H1 (cell line): Measurements from ENCODE around the gene SLC25A21. TPM values are rescaled to one million over a fixed set of nuclear protein-coding genes. Genes with fewer than 3 reads are reported as not detected.

ENCODE experiments used
- CTCF ChIA-PET: fragments of 300-600 bp; sonication (Branson Sonifier 250); formaldehyde crosslinking; loops from one replicate; lab custom pipeline; 2021; ENCODE audit not compliant: partially characterized antibody; lab: Charles Lee
- POLR2A ChIA-PET: fragments of 300-600 bp; sonication (Branson Sonifier 250); formaldehyde crosslinking; loops from one replicate; lab custom pipeline; 2021; ENCODE audit warnings: inconsistent platforms; ENCODE audit not compliant: partially characterized antibody; lab: Charles Lee
- DNase-seq, 2 experiments: peaks; one replicate each; pipeline versions ENCODE4 v3.0.0 to v3.0.0-alpha.2; 2010 to 2022; ENCODE audit warnings: low spot score in 2 of 2, low read depth in 1 of 2, mixed read lengths in 1 of 2
- FAIRE-seq: peaks from 2 replicates; lab custom pipeline; 2011; peaks lifted over from hg19 to GRCh38; lab: Jason Lieb, UNC
- H2AFZ ChIP-seq: 2 replicates; pipeline ENCODE4 v1.8.1; 2012; ENCODE audit warnings: low read length, inconsistent platforms
- H2AK5ac ChIP-seq: 2 replicates; pipeline ENCODE4 v1.6.1; 2013; ENCODE audit warnings: low read depth, low read length
- H2BK120ac ChIP-seq: replicated peaks from 2 replicates; pipeline ENCODE3; 2013; ENCODE audit warnings: low read depth, low read length, inconsistent platforms
- H2BK12ac ChIP-seq: 2 replicates; pipeline ENCODE4 v1.6.1; 2013; ENCODE audit warnings: low read depth, low read length
- H2BK15ac ChIP-seq: 2 replicates; pipeline ENCODE4 v1.6.1; 2013; ENCODE audit warnings: low read length
- H2BK20ac ChIP-seq: 2 replicates; pipeline ENCODE4 v1.6.1; 2013; ENCODE audit warnings: low read length
- H2BK5ac ChIP-seq: 2 replicates; pipeline ENCODE4 v1.6.1; 2013; ENCODE audit warnings: low read depth, low read length
- H3K14ac ChIP-seq: 2 replicates; pipeline ENCODE4 v1.6.1; 2013; ENCODE audit warnings: inconsistent platforms; ENCODE audit not compliant: insufficient read length
- H3K18ac ChIP-seq: 2 replicates; pipeline ENCODE4 v1.6.1; 2013; ENCODE audit warnings: low read length; ENCODE audit errors: extremely low read depth
- H3K23ac ChIP-seq: 2 replicates; pipeline ENCODE4 v1.6.1; 2013; ENCODE audit warnings: inconsistent platforms; ENCODE audit not compliant: insufficient read length
- H3K23me2 ChIP-seq: 2 replicates; pipeline ENCODE4 v1.6.1; 2013; ENCODE audit warnings: low read depth, low read length
- H3K27ac ChIP-seq: 2 replicates; pipeline ENCODE4 v1.6.1; 2011; ENCODE audit warnings: low read depth, low read length, inconsistent platforms
- H3K27me3 ChIP-seq, 4 experiments: replicated peaks in 1 of 4; 1 replicate in 1 of 4; 2 replicates in 3 of 4; pipeline versions ENCODE4 v1.6.1 to v1.8.1; 2011 to 2013; ENCODE audit warnings: low read length in 3 of 4, mild to moderate bottlenecking in 3 of 4, inconsistent platforms in 2 of 4, mixed read lengths in 2 of 4, moderate library complexity in 1 of 4; ENCODE audit not compliant: control insufficient read depth in 3 of 4, insufficient read depth in 3 of 4; ENCODE audit errors: extremely low read depth in 1 of 4
- H3K36me3 ChIP-seq, 4 experiments: 2 replicates each; pipeline versions ENCODE4 v1.6.1 to v1.8.1; 2011 to 2013; ENCODE audit warnings: mild to moderate bottlenecking in 4 of 4, low read length in 3 of 4, moderate library complexity in 2 of 4, control low read depth in 1 of 4, inconsistent platforms in 1 of 4; ENCODE audit not compliant: insufficient read depth in 4 of 4, control insufficient read depth in 2 of 4
- H3K4ac ChIP-seq: replicated peaks from 2 replicates; pipeline ENCODE3; 2013; ENCODE audit warnings: low read length, low read depth, mixed read lengths, inconsistent platforms; ENCODE audit not compliant: insufficient read length
- H3K4me1 ChIP-seq, 4 experiments: replicated peaks in 1 of 4; 1 replicate in 1 of 4; 2 replicates in 3 of 4; pipeline versions ENCODE4 v1.6.1 to v1.8.1; 2011 to 2013; ENCODE audit warnings: low read length in 3 of 4, inconsistent platforms in 2 of 4, mixed read lengths in 1 of 4; ENCODE audit not compliant: insufficient read depth in 4 of 4, control insufficient read depth in 3 of 4
- H3K4me2 ChIP-seq, 2 experiments: 2 replicates each; pipeline versions ENCODE4 v1.6.1 to v1.8.1; 2011 to 2013; ENCODE audit warnings: low read depth in 2 of 2, low read length in 2 of 2, control low read depth in 1 of 2, inconsistent platforms in 1 of 2, mild to moderate bottlenecking in 1 of 2; ENCODE audit not compliant: insufficient read depth in 1 of 2
- H3K4me3 ChIP-seq, 4 experiments: fragments of 200-600, 300-600 bp in 1 of 4; sonication (generic), shearing (Covaris generic), sonication (Bioruptor Twin) in 1 of 4; 2 replicates each; pipeline versions ENCODE4 v1.5.1 to v1.8.1; 2011 to 2016; ENCODE audit warnings: low read length in 4 of 4, low read depth in 3 of 4, control low read depth in 2 of 4, inconsistent platforms in 2 of 4, mild to moderate bottlenecking in 2 of 4, mixed read lengths in 1 of 4, moderate library complexity in 1 of 4; ENCODE audit not compliant: insufficient read depth in 2 of 4; ENCODE audit errors: extremely low read depth in 1 of 4
- H3K56ac ChIP-seq: replicated peaks from 2 replicates; pipeline ENCODE3; 2013; ENCODE audit warnings: low read depth, mild to moderate bottlenecking, mixed read lengths, low read length, inconsistent platforms; ENCODE audit not compliant: insufficient read length
- H3K79me1 ChIP-seq: 2 replicates; pipeline ENCODE4 v1.6.1; 2013; ENCODE audit warnings: low read depth, low read length, control low read depth
- H3K79me2 ChIP-seq, 2 experiments: 2 replicates each; pipeline versions ENCODE4 v1.6.1 to v1.8.1; 2012 to 2013; ENCODE audit warnings: low read length in 2 of 2, mild to moderate bottlenecking in 2 of 2, inconsistent platforms in 1 of 2; ENCODE audit not compliant: insufficient read depth in 2 of 2, control insufficient read depth in 1 of 2
- H3K9ac ChIP-seq, 4 experiments: replicated peaks in 1 of 4; 1 replicate in 1 of 4; 2 replicates in 3 of 4; pipeline versions ENCODE4 v1.6.1 to v1.8.1; 2011 to 2013; ENCODE audit warnings: low read depth in 3 of 4, low read length in 3 of 4, control low read depth in 2 of 4, mild to moderate bottlenecking in 2 of 4, moderate library complexity in 2 of 4, inconsistent platforms in 1 of 4; ENCODE audit errors: extremely low read depth in 1 of 4
- H3K9me3 ChIP-seq, 2 experiments: 2 replicates each; pipeline versions ENCODE4 v1.6.1 to v1.8.1; 2012 to 2013; ENCODE audit warnings: mild to moderate bottlenecking in 2 of 2, moderate library complexity in 2 of 2, control low read depth in 1 of 2, inconsistent platforms in 1 of 2, low read depth in 1 of 2, low read length in 1 of 2, mixed read lengths in 1 of 2; ENCODE audit not compliant: insufficient read depth in 2 of 2
- H4K20me1 ChIP-seq, 2 experiments: replicated peaks in 1 of 2; 2 replicates each; pipeline versions ENCODE3 to v1.8.1; 2011 to 2013; ENCODE audit warnings: inconsistent platforms in 2 of 2, low read length in 2 of 2, mild to moderate bottlenecking in 1 of 2; ENCODE audit not compliant: insufficient read depth in 2 of 2, control insufficient read depth in 1 of 2
- H4K5ac ChIP-seq: 2 replicates; pipeline ENCODE4 v1.6.1; 2013; ENCODE audit warnings: low read length, low read depth, mixed read lengths, inconsistent platforms; ENCODE audit not compliant: insufficient read length
- H4K8ac ChIP-seq: 2 replicates; pipeline ENCODE4 v1.8.0; 2013; ENCODE audit warnings: mild to moderate bottlenecking, moderate library complexity, low read length, inconsistent platforms; ENCODE audit not compliant: insufficient read depth; ENCODE audit errors: extremely low read depth
- H4K91ac ChIP-seq: replicated peaks from 2 replicates; pipeline ENCODE3; 2013; ENCODE audit warnings: low read length, mixed read lengths, inconsistent platforms; ENCODE audit not compliant: insufficient read length
- CBX8 ChIP-seq: fragments of 300-800, 300-1000 bp; sonication (generic); IDR thresholded peaks from 2 replicates; pipeline ENCODE4 v1.7.1; 2016; ENCODE audit warnings: low read depth, low read length, borderline replicate concordance
- CREB1 ChIP-seq: IDR thresholded peaks from 2 replicates; pipeline ENCODE4 v1.6.1; 2012; ENCODE audit warnings: inconsistent platforms
- EP300 ChIP-seq, 2 experiments: IDR thresholded peaks; 1 replicate in 1 of 2; 2 replicates in 1 of 2; pipeline ENCODE4 v1.6.1; 2011 to 2012; ENCODE audit warnings: low read depth in 2 of 2, low read length in 2 of 2, mild to moderate bottlenecking in 2 of 2, borderline replicate concordance in 1 of 2, inconsistent platforms in 1 of 2, moderate library complexity in 1 of 2
- FOSL1 ChIP-seq: IDR thresholded peaks from 2 replicates; pipeline ENCODE4 v1.6.1; 2011; ENCODE audit warnings: mild to moderate bottlenecking, low read depth, low read length, moderate library complexity; ENCODE audit not compliant: insufficient read depth
- RNF2 ChIP-seq: fragments of 200-900, 300-1000 bp; sonication (generic); IDR thresholded peaks from 2 replicates; pipeline ENCODE4 v1.7.1; 2016; ENCODE audit warnings: borderline replicate concordance, low read depth, mild to moderate bottlenecking, antibody characterized with exemption, low read length; ENCODE audit not compliant: poor library complexity, severe bottlenecking; ENCODE audit errors: missing control alignments
- SIRT6 ChIP-seq: IDR thresholded peaks from one replicate; pipeline ENCODE4 v1.7.1; 2012; ENCODE audit warnings: low read length, inconsistent platforms
- USF2 ChIP-seq: IDR thresholded peaks from 2 replicates; pipeline ENCODE4 v1.6.1; 2011; ENCODE audit warnings: low read length, improper control_type of control experiment
- WGBS, 2 experiments: shearing (Covaris generic) in 1 of 2; methylation state at CpG; one replicate each; pipeline versions ENCODE4 v1.1.6 to v1.1.7; 2013 to 2015; ENCODE audit warnings: low lambda C conversion rate in 2 of 2, mixed read lengths in 2 of 2, inconsistent platforms in 1 of 2, low coverage in 1 of 2, missing lambda C conversion rate in 1 of 2; ENCODE audit not compliant: insufficient replicate concordance in 2 of 2, insufficient coverage in 1 of 2, insufficient read length in 1 of 2; ENCODE audit errors: extremely low coverage in 1 of 2, missing lambda C conversion rate in 1 of 2; 5-methylcytosine and 5-hydroxymethylcytosine counted together
- polyA plus RNA-seq, 7 experiments: library from polyadenylated mRNA; depleted of rRNA in 3 of 7; stranded (reverse) in 5 of 7; unstranded in 2 of 7; fragments of >200 nt in 5 of 7; fragments of 200-250 nt in 2 of 7; gene quantifications; 1 replicate in 5 of 7; 2 replicates in 1 of 7; 4 replicates in 1 of 7; pipeline versions ENCODE4 v1.2.1 to v1.2.3, GENCODE V29; 2011 to 2013; ENCODE audit warnings: missing spikeins in 2 of 7, mixed read lengths in 2 of 7
- total RNA-seq: library from RNA; stranded (reverse); fragmentation: NEBNext Ultra II Directional; extraction: Animal tissue kit (Norgen Biotek cat#: 25700); gene quantifications from 2 replicates; pipeline ENCODE4 v1.2.1, GENCODE V29; 2021

SLC25A21 gene
- total and polyA plus RNA-seq, 2 of the 8 experiments (the other 6 are each of a cell fraction or from before 2014, with no cell fraction given) = 6.9 to 15.7 TPM

GRCh38 chr14:36996857-36997590 is 175.4 kb downstream of the SLC25A21 start:
- CTCF ChIA-PET = no interaction called here
- Histone ChIP-seq H2AK5ac (no peak overlapping the region), H2BK120ac (no peak overlapping the region), H3K9me3 (no peaks in the 10 kb centered on the region), H3K18ac (no peak overlapping the region), H3K4me2 (no peak overlapping the region), H3K23me2 (no peaks in the 10 kb centered on the region), H2BK15ac (no peak overlapping the region), H2BK5ac (no peak overlapping the region), H3K56ac (no peak overlapping the region), H3K79me1 (no peaks in the 10 kb centered on the region), H3K14ac (no peak overlapping the region), H4K8ac (no peak overlapping the region), H4K20me1 (no peaks in the 10 kb centered on the region), H3K27me3 (no peaks in the 10 kb centered on the region), H3K23ac (no peak overlapping the region), H3K4ac (no peak overlapping the region), H3K36me3 (no peaks in the 10 kb centered on the region), H3K27ac (no peak overlapping the region), H2BK20ac (no peak overlapping the region), H3K4me3 (no peak overlapping the region), H4K91ac (no peak overlapping the region), H3K79me2 (no peaks in the 10 kb centered on the region), H3K9ac (no peak overlapping the region), H2AFZ (no peak overlapping the region), H2BK12ac (no peak overlapping the region), H3K4me1 (no peaks in the 10 kb centered on the region; a peak in 1 of 7 replicates), H4K5ac (no peak overlapping the region)
- 91% methylated on average over 5 of the region's 5 CpGs; no CpG with 5 or more reads in 1 of the 2 experiments for WGBS, 2 experiments
- FAIRE-seq (no peak), DNase-seq (no peak)
- TF ChIP-seq SIRT6 = no peak
- TF ChIP-seq FOSL1 = no peak
- no peak for TF ChIP-seq USF2
- TF ChIP-seq CBX8 = no peak
- no peak for TF ChIP-seq EP300 (IDR thresholded peaks at IDR 0.05; ENCODE audit: borderline replicate concordance in 1 of 2, low read depth in 2 of 2, low read length in 2 of 2)
- no peak for TF ChIP-seq CREB1
- TF ChIP-seq RNF2 = no peak
- POLR2A ChIA-PET = no interaction called here
